ENCODE data around the gene CLEC3A.

DNA sequence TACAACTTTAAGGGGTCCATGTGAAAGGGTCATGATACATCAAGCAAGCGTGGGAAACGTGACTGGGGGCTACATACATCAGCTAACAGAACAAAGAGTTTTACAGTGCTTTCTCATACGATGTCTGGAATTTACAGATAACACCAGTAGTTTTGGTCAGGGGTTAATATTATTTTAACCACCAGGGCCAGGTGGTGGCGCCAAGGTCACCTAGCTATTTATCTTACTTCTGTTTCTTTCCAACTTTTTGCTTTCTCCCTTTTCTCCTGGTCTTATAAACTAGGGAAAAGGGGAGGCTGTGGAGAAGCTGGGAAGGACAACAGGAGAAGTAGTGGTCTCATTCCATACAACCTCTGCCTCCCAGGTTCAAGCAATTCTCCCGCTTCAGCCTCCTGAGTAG, 37.9 kb downstream of the CLEC3A start:
- TF ChIP-seq FOXP2 (optimal IDR thresholded peaks at IDR 0.05; ENCODE audit: control extremely low read depth, extremely low read length, insufficient read depth) (no peak), POLR2AphosphoS5 (IDR thresholded peaks at IDR 0.05; ENCODE audit: borderline replicate concordance, low read depth, low read length) (no peak)

All from SK-N-MC (cell line).